Keratinocyte (primary cell): ENCODE data around the gene PLEKHG2. TPM values are rescaled to one million over a fixed set of nuclear protein-coding genes. Genes with fewer than 3 reads are reported as not detected.

Experiments
- DNase-seq: peaks from one replicate; pipeline ENCODE4 v3.0.0-alpha.2; 2011; ENCODE audit warnings: low read depth, missing footprints, low spot score
- FAIRE-seq: peaks from 2 replicates; lab custom pipeline; 2011; peaks lifted over from hg19 to GRCh38; lab: Jason Lieb, UNC
- H2AFZ ChIP-seq: 2 replicates; pipeline ENCODE4 v1.6.0; 2012; ENCODE audit warnings: low read length, control low read depth, inconsistent platforms; ENCODE audit not compliant: control insufficient read depth
- H3K27ac ChIP-seq: 2 replicates; pipeline ENCODE4 v1.5.1; 2011; ENCODE audit warnings: low read length; ENCODE audit not compliant: control insufficient read depth, insufficient read depth
- H3K27me3 ChIP-seq: 3 replicates; pipeline ENCODE4 v1.6.0; 2011; ENCODE audit warnings: low read length; ENCODE audit not compliant: control insufficient read depth, insufficient read depth; ENCODE audit errors: extremely low read depth
- H3K36me3 ChIP-seq, 2 experiments: 2 replicates in 1 of 2; 3 replicates in 1 of 2; pipeline ENCODE4 v1.5.1; 2011; ENCODE audit warnings: low read length in 2 of 2, mild to moderate bottlenecking in 1 of 2; ENCODE audit not compliant: control insufficient read depth in 2 of 2, insufficient read depth in 2 of 2; ENCODE audit errors: extremely low read depth in 1 of 2
- H3K4me1 ChIP-seq: 3 replicates; pipeline ENCODE4 v1.5.1; 2011; ENCODE audit warnings: low read length; ENCODE audit not compliant: control insufficient read depth, insufficient read depth; ENCODE audit errors: extremely low read depth
- H3K4me2 ChIP-seq: 3 replicates; pipeline ENCODE4 v1.6.0; 2011; ENCODE audit warnings: low read depth, low read length; ENCODE audit not compliant: control insufficient read depth, insufficient read depth; ENCODE audit errors: extremely low read depth
- H3K4me3 ChIP-seq, 3 experiments: fragments of 200-600 bp in 1 of 3; sonication (generic) in 1 of 3; 2 replicates in 2 of 3; 3 replicates in 1 of 3; pipeline ENCODE4 v1.5.1; 2011 to 2016; ENCODE audit warnings: low read length in 3 of 3, mild to moderate bottlenecking in 3 of 3, control low read depth in 2 of 3, inconsistent platforms in 1 of 3, low read depth in 1 of 3, mixed read lengths in 1 of 3, mixed run types in 1 of 3, moderate library complexity in 1 of 3; ENCODE audit not compliant: control insufficient read depth in 2 of 3, insufficient read depth in 2 of 3; ENCODE audit errors: extremely low read depth in 1 of 3
- H3K79me2 ChIP-seq: 2 replicates; pipeline ENCODE4 v1.6.0; 2012; ENCODE audit warnings: low read length; ENCODE audit not compliant: control insufficient read depth, insufficient read depth
- H3K9ac ChIP-seq: 3 replicates; pipeline ENCODE4 v1.6.0; 2011; ENCODE audit warnings: low read length; ENCODE audit not compliant: control insufficient read depth, insufficient read depth; ENCODE audit errors: extremely low read depth
- H3K9me1 ChIP-seq: 3 replicates; pipeline ENCODE4 v1.6.0; 2011; ENCODE audit warnings: low read length; ENCODE audit not compliant: control insufficient read depth, insufficient read depth; ENCODE audit errors: extremely low read depth
- H3K9me3 ChIP-seq: 2 replicates; pipeline ENCODE4 v1.5.1; 2012; ENCODE audit warnings: low read depth, low read length; ENCODE audit not compliant: control insufficient read depth
- H4K20me1 ChIP-seq: 3 replicates; pipeline ENCODE4 v1.6.0; 2011; ENCODE audit warnings: low read length; ENCODE audit not compliant: control insufficient read depth, insufficient read depth; ENCODE audit errors: extremely low read depth
- CTCF ChIP-seq, 3 experiments: IDR thresholded peaks in 1 of 3; conservative IDR thresholded peaks in 1 of 3; optimal IDR thresholded peaks in 1 of 3; 2 replicates in 2 of 3; 3 replicates in 1 of 3; pipeline versions ENCODE3 to v1.5.1; 2011; ENCODE audit warnings: low read length in 3 of 3, mild to moderate bottlenecking in 3 of 3, moderate library complexity in 2 of 3, control low read depth in 1 of 3, inconsistent platforms in 1 of 3; ENCODE audit not compliant: insufficient read depth in 2 of 3; ENCODE audit errors: extremely low read depth in 1 of 3
- EZH2 ChIP-seq: IDR thresholded peaks from one replicate; pipeline ENCODE4 v1.6.1; 2012; ENCODE audit warnings: inconsistent platforms, mild to moderate bottlenecking, low read length, moderate library complexity
- dilution Hi-C: fragments of 300-500 bp; cut with MboI; formaldehyde crosslinking; loops from one replicate; pipeline ENCODE4 v1.7.0; 2020; ENCODE audit warnings: low sequenced_read_pairs; ENCODE audit not compliant: extremely low pct_ligation_motif_present
- polyA plus RNA-seq, 5 experiments: library from polyadenylated mRNA; depleted of rRNA in 3 of 5; stranded (reverse) in 3 of 5; stranded (forward) in 1 of 5; unstranded in 1 of 5; fragments of >200 nt; gene quantifications; 1 replicate in 1 of 5; 2 replicates in 3 of 5; 3 replicates in 1 of 5; pipeline versions ENCODE4 v1.2.1 to v1.2.3, GENCODE V29; 2011 to 2012; ENCODE audit warnings: missing spikeins in 2 of 5, low read depth in 1 of 5, low replicate concordance in 1 of 5

The PLEKHG2 gene
- polyA plus RNA-seq, 1 donor (not counting 4 experiments of a cell fraction or from before 2014, with no cell fraction given) = 5.2 TPM

GRCh38 chr19:39365531-39365930 is 46.9 kb upstream of the PLEKHG2 start:
- no peak overlapping the region for H3K4me3 ChIP-seq
- peaks cover 23% of the 10 kb centered on the region for H3K4me1 ChIP-seq
- H3K9me3 ChIP-seq = no peaks in the 10 kb centered on the region
- H3K27ac ChIP-seq = no peak overlapping the region
- no peak for FAIRE-seq
- no peaks in the 10 kb centered on the region for H3K27me3 ChIP-seq
- H4K20me1 ChIP-seq = no peaks in the 10 kb centered on the region
- no peak overlapping the region for H3K4me2 ChIP-seq
- H3K9ac ChIP-seq = no peak overlapping the region
- H3K9me1 ChIP-seq = peaks cover 3% of the 10 kb centered on the region
- H3K36me3 ChIP-seq = peaks cover 16 to 30% of the 10 kb centered on the region in 2 experiments
- DNase-seq = no peak
- no peaks in the 10 kb centered on the region for H3K79me2 ChIP-seq
- dilution Hi-C loops = no loop called here
- TF ChIP-seq EZH2 (no peak), CTCF (optimal IDR thresholded peaks at IDR 0.05 in 1 of 3, IDR thresholded peaks at IDR 0.05 in 1 of 3, conservative IDR thresholded peaks at IDR 0.05 in 1 of 3; ENCODE audit: extremely low read depth in 1 of 3, insufficient read depth in 2 of 3, low read length in 3 of 3) (no peak)
- no peak overlapping the region for H2AFZ ChIP-seq

GRCh38 chr19:39369200-39369599 is 43.3 kb upstream of the PLEKHG2 start:
- Histone ChIP-seq H3K9me3 (no peaks in the 10 kb centered on the region), H3K4me2 (no peak overlapping the region), H3K36me3 (peaks cover 29% of the 10 kb centered on the region in 2 experiments), H4K20me1 (no peaks in the 10 kb centered on the region), H3K79me2 (no peaks in the 10 kb centered on the region), H3K4me1 (no peaks in the 10 kb centered on the region), H3K9me1 (no peaks in the 10 kb centered on the region), H3K27me3 (no peaks in the 10 kb centered on the region), H3K27ac (no peak overlapping the region), H3K9ac (no peak overlapping the region), H2AFZ (no peak overlapping the region), H3K4me3 (no peak overlapping the region)
- TF ChIP-seq CTCF (optimal IDR thresholded peaks at IDR 0.05 in 1 of 3, IDR thresholded peaks at IDR 0.05 in 1 of 3, conservative IDR thresholded peaks at IDR 0.05 in 1 of 3; ENCODE audit: extremely low read depth in 1 of 3, insufficient read depth in 2 of 3, low read length in 3 of 3) (no peak), EZH2 (no peak)
- dilution Hi-C loops = no loop called here
- FAIRE-seq (no peak), DNase-seq (no peak)
